Subcutaneous abdominal adipose tissue (tissue), 5 donors: Measurements from ENCODE around the gene SPTBN1.
A peak's percentile ranks its signal among the peaks of the same experiment; 100 is the strongest.

ENCODE experiments used
- H3K27ac ChIP-seq: one replicate; pipeline ENCODE4 v1.7.0; 2013; ENCODE audit warnings: low read depth, mild to moderate bottlenecking, inconsistent platforms, low read length, moderate library complexity
- H3K27me3 ChIP-seq, 5 donors: one replicate each; pipeline ENCODE4 v1.7.0; 2013; ENCODE audit warnings: low read length in 5 of 5, inconsistent platforms in 1 of 5; ENCODE audit not compliant: control insufficient read depth in 5 of 5, insufficient read depth in 4 of 5
- H3K36me3 ChIP-seq, 5 donors: one replicate each; pipeline ENCODE4 v1.7.0; 2013; ENCODE audit warnings: low read length in 5 of 5; ENCODE audit not compliant: control insufficient read depth in 5 of 5, insufficient read depth in 5 of 5
- H3K4me1 ChIP-seq, 5 donors: one replicate each; pipeline ENCODE4 v1.7.0; 2013; ENCODE audit warnings: low read length in 5 of 5, mild to moderate bottlenecking in 3 of 5, moderate library complexity in 1 of 5; ENCODE audit not compliant: control insufficient read depth in 5 of 5, insufficient read depth in 5 of 5
- H3K4me3 ChIP-seq, 5 donors: one replicate each; pipeline ENCODE4 v1.7.0; 2013; ENCODE audit warnings: low read length in 5 of 5, low read depth in 1 of 5
- H3K9ac ChIP-seq, 5 donors: one replicate each; pipeline ENCODE4 v1.7.0; 2013; ENCODE audit warnings: low read length in 5 of 5, mild to moderate bottlenecking in 4 of 5, moderate library complexity in 3 of 5
- H3K9me3 ChIP-seq, 5 donors: one replicate each; pipeline ENCODE4 v1.7.0; 2013; ENCODE audit warnings: low read length in 5 of 5; ENCODE audit not compliant: control insufficient read depth in 5 of 5
- donor health status: healthy.
- donor health status: healthy.
- donor health status: healthy.
- donor health status: healthy.
- donor health status: healthy.

Gene SPTBN1

DNA sequence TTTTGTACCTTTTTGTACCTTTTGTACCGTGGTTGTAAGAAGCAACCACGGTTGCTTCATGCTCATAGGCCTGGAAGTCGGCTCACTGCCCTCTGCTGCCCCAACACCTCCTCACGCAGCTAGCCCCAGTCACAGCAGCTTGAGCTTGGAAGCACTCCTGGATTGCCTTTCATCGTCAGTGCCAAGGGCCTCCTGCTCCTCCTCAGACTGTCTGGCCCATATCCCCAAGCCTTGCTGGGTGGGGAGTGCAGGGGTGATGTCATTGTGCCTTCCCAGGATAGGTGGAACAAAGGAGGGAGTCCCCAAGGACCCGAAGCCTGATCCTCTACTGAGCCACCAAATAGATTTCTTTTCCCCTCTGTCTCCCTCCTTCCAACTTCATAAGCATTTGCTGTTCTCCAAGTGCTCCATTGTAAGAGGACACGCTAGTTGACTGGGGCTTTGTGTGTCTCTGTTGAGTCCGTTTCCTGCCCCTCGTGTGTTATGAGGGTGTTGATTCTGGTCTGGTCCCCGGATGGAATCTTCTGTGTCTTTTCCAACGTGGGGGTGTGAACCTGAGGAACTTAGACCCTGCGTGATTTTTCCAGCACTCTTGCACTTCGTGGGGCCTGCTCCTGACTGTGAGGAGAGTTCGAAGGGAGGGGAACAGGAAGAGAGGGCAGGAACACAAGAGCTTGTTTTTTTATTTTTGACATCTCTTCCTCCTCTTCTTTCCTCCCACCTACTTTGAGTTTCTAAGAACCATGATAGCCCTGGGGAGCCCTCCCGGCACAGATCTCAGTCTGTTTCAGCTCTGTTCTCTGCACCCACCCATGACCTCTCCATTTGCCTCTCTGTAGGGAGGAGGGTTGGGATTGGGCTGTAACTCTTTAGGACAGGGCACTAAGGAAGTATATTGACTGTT lies 140.1 kb downstream of the SPTBN1 start:
- H3K9ac ChIP-seq: no peak overlapping the region
- peak overlapping the region; percentile 78 for H3K27ac ChIP-seq
- no peaks in the 10 kb centered on the region for H3K27me3 ChIP-seq
- H3K4me1 ChIP-seq: peaks cover 16 to 60% (median 52%) of the 10 kb centered on the region in 5 donors
- peaks cover 0 to 33% (median 18%) of the 10 kb centered on the region in 5 donors for H3K36me3 ChIP-seq
- peak overlapping the region in 1 of 5 donors; percentile 6 for H3K4me3 ChIP-seq
- H3K9me3 ChIP-seq: no peaks in the 10 kb centered on the region

- peaks cover 20 to 67% (median 57%) of the 10 kb centered on the region in 5 donors for H3K4me1 ChIP-seq
- peaks cover 0 to 33% (median 18%) of the 10 kb centered on the region in 5 donors for H3K36me3 ChIP-seq
- no peaks in the 10 kb centered on the region for H3K9me3 ChIP-seq
- H3K27ac ChIP-seq: peak overlapping the region; percentile 78
- no peak overlapping the region for H3K9ac ChIP-seq
- H3K4me3 ChIP-seq: no peak overlapping the region
- no peaks in the 10 kb centered on the region for H3K27me3 ChIP-seq
These were observed 141.2 kb downstream of the SPTBN1 start for GRCh38 chr2:54597153-54597848.

- H3K36me3 ChIP-seq: peaks cover 0 to 23% (median 11%) of the 10 kb centered on the region in 5 donors
- H3K9ac ChIP-seq: no peak overlapping the region
- peaks cover 28 to 81% (median 69%) of the 10 kb centered on the region in 5 donors for H3K4me1 ChIP-seq
- no peaks in the 10 kb centered on the region for H3K9me3 ChIP-seq
- no peak overlapping the region for H3K4me3 ChIP-seq
- peak overlapping the region; percentile 81 for H3K27ac ChIP-seq
- no peaks in the 10 kb centered on the region for H3K27me3 ChIP-seq
These were observed 142.5 kb downstream of the SPTBN1 start for GRCh38 chr2:54598347-54599325.

DNA sequence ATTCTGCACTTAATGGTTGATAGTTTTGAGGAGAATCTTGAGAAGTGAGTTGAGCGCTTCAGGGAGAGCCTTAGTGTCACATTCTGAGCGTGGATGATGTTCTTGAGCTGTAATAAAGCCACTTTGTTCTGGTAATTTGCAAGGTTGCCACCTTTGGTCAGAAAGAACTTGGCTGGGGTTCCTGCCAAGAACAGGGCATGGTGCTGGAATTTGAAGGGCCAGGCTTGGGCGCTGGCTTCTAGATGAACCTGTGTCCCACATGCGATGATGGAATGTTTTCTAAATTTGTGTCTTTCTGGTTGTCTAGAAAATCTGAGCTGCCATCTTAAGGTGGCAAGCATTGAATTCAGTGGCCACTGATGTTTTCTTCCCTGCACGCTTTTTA lies 143.2 kb downstream of the SPTBN1 start:
- Histone ChIP-seq H3K27ac (peak overlapping the region; percentile 81), H3K4me3 (no peak overlapping the region), H3K9me3 (no peaks in the 10 kb centered on the region), H3K4me1 (peaks cover 31 to 88% (median 76%) of the 10 kb centered on the region in 5 donors), H3K36me3 (peaks cover 0 to 23% (median 11%) of the 10 kb centered on the region in 5 donors), H3K27me3 (no peaks in the 10 kb centered on the region), H3K9ac (no peak overlapping the region)

- Histone ChIP-seq H3K4me3 (no peak overlapping the region), H3K27me3 (no peaks in the 10 kb centered on the region), H3K9ac (peak overlapping the region in 1 of 5 donors; percentile 50), H3K4me1 (peaks cover 37 to 93% (median 82%) of the 10 kb centered on the region in 5 donors), H3K9me3 (no peaks in the 10 kb centered on the region), H3K27ac (peak overlapping the region; percentile 81), H3K36me3 (peaks cover 0 to 23% (median 11%) of the 10 kb centered on the region in 5 donors)
These were observed 143.8 kb downstream of the SPTBN1 start for GRCh38 chr2:54599914-54600313.

DNA sequence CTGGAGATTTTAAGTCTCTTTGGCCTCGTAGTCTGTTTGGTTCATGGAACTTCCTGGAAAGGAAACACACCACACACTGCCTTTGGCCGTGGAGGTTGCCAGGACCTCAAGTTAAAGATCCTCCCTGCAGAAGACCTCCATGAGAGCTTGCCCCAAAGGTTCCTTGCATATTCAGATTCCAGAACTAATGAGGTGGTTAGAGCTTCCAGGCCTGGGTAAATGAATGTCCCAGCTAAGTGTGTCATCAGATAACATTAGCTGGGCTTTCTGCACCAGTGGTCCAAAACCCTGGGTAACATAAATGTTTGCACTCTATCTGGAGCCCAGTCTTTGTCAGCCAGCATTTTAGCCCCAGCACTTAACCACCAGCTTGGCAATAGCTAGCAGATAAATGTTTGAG lies 145.2 kb downstream of the SPTBN1 start:
- Histone ChIP-seq H3K27ac (peak overlapping the region; percentile 81), H3K36me3 (peaks cover 0 to 20% (median 11%) of the 10 kb centered on the region in 5 donors), H3K9ac (peak overlapping the region in 1 of 5 donors; percentile 5)

DNA sequence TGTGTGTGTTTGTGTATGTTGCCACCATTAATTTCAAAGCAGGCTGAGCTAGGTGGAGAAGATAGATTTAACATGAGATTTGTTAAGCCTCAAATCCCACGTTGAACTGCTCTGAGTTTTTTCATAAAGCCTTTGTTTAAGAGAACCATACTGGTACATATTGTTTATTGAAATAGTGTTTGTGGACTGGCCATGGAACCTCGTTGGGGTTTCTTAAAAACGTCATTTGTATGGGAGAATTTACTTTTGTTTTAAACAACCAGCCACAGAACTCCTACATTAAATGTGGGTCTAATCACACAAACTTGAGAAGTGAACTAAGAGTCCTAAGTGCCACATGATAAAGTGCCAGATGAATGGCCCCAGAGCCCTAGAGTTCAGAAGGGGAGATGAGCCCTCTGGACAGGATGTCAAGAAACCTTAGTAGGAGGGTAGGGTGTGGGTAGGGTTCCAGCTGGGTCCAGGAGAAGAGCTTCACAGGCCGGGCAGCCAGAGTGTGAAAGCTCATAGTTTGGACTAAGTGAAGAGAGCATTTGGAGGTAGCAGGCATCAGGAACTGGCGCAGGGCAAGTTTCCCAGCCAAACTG lies 146.7 kb downstream of the SPTBN1 start:
- peaks cover 34 to 90% (median 83%) of the 10 kb centered on the region in 5 donors for H3K4me1 ChIP-seq
- peaks cover 0 to 20% (median 11%) of the 10 kb centered on the region in 5 donors for H3K36me3 ChIP-seq
- peak overlapping the region; percentile 81 for H3K27ac ChIP-seq
- H3K9me3 ChIP-seq: no peaks in the 10 kb centered on the region
- H3K27me3 ChIP-seq: no peaks in the 10 kb centered on the region
- H3K9ac ChIP-seq: peak overlapping the region in 3 of 5 donors; percentile 5 to 34 (median 14)
- H3K4me3 ChIP-seq: no peak overlapping the region

More for the DNA sequence above, 145.2 kb downstream of the SPTBN1 start:
- Histone ChIP-seq H3K4me1 (peaks cover 36 to 93% (median 80%) of the 10 kb centered on the region in 5 donors), H3K27me3 (no peaks in the 10 kb centered on the region), H3K4me3 (no peak overlapping the region), H3K9me3 (no peaks in the 10 kb centered on the region)

DNA sequence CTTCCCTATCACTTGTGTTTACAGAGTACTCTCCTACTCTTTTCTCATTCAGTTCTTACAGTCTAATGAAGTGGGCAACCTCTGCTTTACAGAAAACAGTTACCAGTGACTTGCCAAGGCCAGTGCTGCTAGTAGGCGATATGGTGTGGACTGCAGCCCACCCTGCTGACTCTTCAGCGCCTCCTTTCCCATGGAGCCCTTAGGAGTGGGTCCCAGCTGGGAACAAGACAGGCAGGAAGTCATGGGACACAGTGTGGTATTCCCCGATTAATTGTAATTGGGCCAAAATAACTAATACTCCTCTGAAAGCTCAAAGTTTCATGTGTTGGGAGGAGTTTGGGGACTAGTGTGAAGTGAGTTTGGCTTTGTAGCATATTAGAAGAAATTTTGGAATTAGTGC lies 147.2 kb downstream of the SPTBN1 start:
- Histone ChIP-seq H3K27me3 (no peaks in the 10 kb centered on the region), H3K9ac (peak overlapping the region in 1 of 5 donors; percentile 34), H3K9me3 (no peaks in the 10 kb centered on the region), H3K36me3 (peaks cover 0 to 20% (median 11%) of the 10 kb centered on the region in 5 donors), H3K27ac (peak overlapping the region; percentile 81), H3K4me1 (peaks cover 34 to 91% (median 82%) of the 10 kb centered on the region in 5 donors), H3K4me3 (no peak overlapping the region)

DNA sequence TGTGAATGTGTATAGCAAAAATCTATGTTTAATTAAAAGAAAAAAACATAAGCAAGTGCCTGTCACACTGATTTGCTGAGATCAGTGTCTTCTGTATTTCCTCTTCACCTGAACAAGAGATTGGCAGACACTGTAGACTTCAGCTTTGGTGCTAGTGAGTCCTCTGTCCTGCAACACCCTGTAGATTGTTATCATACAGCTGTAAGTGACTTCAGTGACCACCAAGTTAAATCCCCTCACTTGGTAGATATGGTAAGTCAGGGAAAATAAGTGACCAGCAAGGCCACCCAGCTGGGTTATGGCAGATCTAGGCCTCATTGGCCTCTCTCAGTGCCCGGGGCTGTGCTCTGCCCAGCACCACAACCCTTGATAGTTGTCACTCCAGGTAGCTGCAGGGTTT lies 147.7 kb downstream of the SPTBN1 start:
- Histone ChIP-seq H3K27ac (peak overlapping the region; percentile 81), H3K4me3 (no peak overlapping the region), H3K9ac (peak overlapping the region in 4 of 5 donors; percentile 17 to 70 (median 30)), H3K27me3 (no peaks in the 10 kb centered on the region), H3K9me3 (no peaks in the 10 kb centered on the region), H3K4me1 (peaks cover 32 to 86% (median 78%) of the 10 kb centered on the region in 5 donors), H3K36me3 (peaks cover 0 to 17% (median 11%) of the 10 kb centered on the region in 5 donors)
